ENCODE data around the gene PYHIN1.
"Not testable (repeated sequence)": the region's sequence is repeated elsewhere in the genome, so short reads cannot be mapped to it uniquely, and the experiment has no call there.

The PYHIN1 gene

GRCh38 chr1:158983235-158983634, 51.9 kb downstream of the PYHIN1 start:
- DNase-seq = no peak

- no peak for DNase-seq
Measured at GRCh38 chr1:158984386-158984785, 53.0 kb downstream of the PYHIN1 start.

GRCh38 chr1:158989424-158989823, 58.1 kb downstream of the PYHIN1 start:
- no peak for DNase-seq

GRCh38 chr1:158992787-158993312, 61.5 kb downstream of the PYHIN1 start:
- no peak for DNase-seq

GRCh38 chr1:158996998-158997397, 65.6 kb downstream of the PYHIN1 start:
- no peak for DNase-seq

- DNase-seq = no peak
Measured at GRCh38 chr1:158998037-158998780, 66.9 kb downstream of the PYHIN1 start.

- DNase-seq = peak; percentile 66
Measured at GRCh38 chr1:158998781-158999161, 67.4 kb downstream of the PYHIN1 start.

- peak; percentile 93 for DNase-seq
Measured at GRCh38 chr1:158999316-159000069, 68.1 kb downstream of the PYHIN1 start.

GRCh38 chr1:159000070-159000409, 68.7 kb downstream of the PYHIN1 start:
- DNase-seq = no peak

- DNase-seq = peak; percentile 92
Measured at GRCh38 chr1:159000625-159001024, 69.3 kb downstream of the PYHIN1 start.

GRCh38 chr1:159005161-159005560, 73.8 kb downstream of the PYHIN1 start:
- DNase-seq = no peak

- no peak for DNase-seq
Measured at GRCh38 chr1:159005676-159006075, 74.3 kb downstream of the PYHIN1 start.

- DNase-seq = not testable (repeated sequence)
Measured at GRCh38 chr1:159006210-159006807, 75.0 kb downstream of the PYHIN1 start.

GRCh38 chr1:159007726-159008125, 76.4 kb downstream of the PYHIN1 start:
- DNase-seq = no peak

GRCh38 chr1:159008744-159009188, 77.4 kb downstream of the PYHIN1 start:
- DNase-seq = peak; percentile 37

GRCh38 chr1:159009287-159009686, 77.9 kb downstream of the PYHIN1 start:
- no peak for DNase-seq

GRCh38 chr1:159009704-159010361, 78.5 kb downstream of the PYHIN1 start, which contains the start of gene IFI16:
Gene IFI16, plus strand, starts transcription at chr1:159009907. Its CDS starts 4,774 bp downstream, at chr1:159014681.
- DNase-seq = peak; percentile 95

- no peak for DNase-seq
Measured at GRCh38 chr1:159010391-159010790, 79.0 kb downstream of the PYHIN1 start.

- peak; percentile 13 for DNase-seq
Measured at GRCh38 chr1:159011001-159011400, 79.6 kb downstream of the PYHIN1 start.

- no peak for DNase-seq
Measured at GRCh38 chr1:159011751-159012150, 80.4 kb downstream of the PYHIN1 start.

GRCh38 chr1:159012495-159012894, 81.1 kb downstream of the PYHIN1 start:
- DNase-seq = peak; percentile 59

- no peak for DNase-seq
Measured at GRCh38 chr1:159014003-159014571, 82.7 kb downstream of the PYHIN1 start.

- no peak for DNase-seq
Measured at GRCh38 chr1:159014851-159015250, 83.5 kb downstream of the PYHIN1 start.
